ENCODE results near the gene PGC.

The PGC gene

GRCh38 chr6:41714556-41715273, 32.5 kb downstream of the PGC start:
- DNase-seq (ENCODE audit: low read depth in 2 of 2), result no peak

GRCh38 chr6:41713650-41714291, 33.4 kb downstream of the PGC start:
- no peak for DNase-seq (ENCODE audit: low read depth in 2 of 2)

- no peak for DNase-seq (ENCODE audit: low read depth in 2 of 2)
Observed at GRCh38 chr6:41713159-41713649, 34.0 kb downstream of the PGC start.

- no peak for DNase-seq (ENCODE audit: low read depth in 2 of 2)
Observed at GRCh38 chr6:41712651-41713103, 34.5 kb downstream of the PGC start.

- DNase-seq (ENCODE audit: low read depth in 2 of 2), result no peak
Observed at GRCh38 chr6:41711323-41712038, 35.7 kb downstream of the PGC start.

- no peak for DNase-seq (ENCODE audit: low read depth in 2 of 2)
Observed at GRCh38 chr6:41709375-41709774, 37.8 kb downstream of the PGC start.

- no peak for DNase-seq (ENCODE audit: low read depth in 2 of 2)
Observed at GRCh38 chr6:41708856-41709255, 38.3 kb downstream of the PGC start.

GRCh38 chr6:41707565-41708200, 39.5 kb downstream of the PGC start:
- DNase-seq (ENCODE audit: low read depth in 2 of 2), result no peak

- DNase-seq (ENCODE audit: low read depth in 2 of 2), result no peak
Observed at GRCh38 chr6:41706876-41707564, 40.2 kb downstream of the PGC start.

GRCh38 chr6:41705996-41706835, 41.0 kb downstream of the PGC start:
- DNase-seq (ENCODE audit: low read depth in 2 of 2), result peak; percentile 64 to 67

- no peak for DNase-seq (ENCODE audit: low read depth in 2 of 2)
Observed at GRCh38 chr6:41705311-41705995, 41.7 kb downstream of the PGC start.

- no peak for DNase-seq (ENCODE audit: low read depth in 2 of 2)
Observed at GRCh38 chr6:41704656-41705310, 42.4 kb downstream of the PGC start.

- no peak for DNase-seq (ENCODE audit: low read depth in 2 of 2)
Observed at GRCh38 chr6:41704028-41704427, 43.2 kb downstream of the PGC start.

GRCh38 chr6:41702771-41703494, 44.3 kb downstream of the PGC start:
- no peak for DNase-seq (ENCODE audit: low read depth in 2 of 2)

- no peak for DNase-seq (ENCODE audit: low read depth in 2 of 2)
Observed at GRCh38 chr6:41702089-41702745, 45.0 kb downstream of the PGC start.

- no peak for DNase-seq (ENCODE audit: low read depth in 2 of 2)
Observed at GRCh38 chr6:41700463-41701347, 46.5 kb downstream of the PGC start.

- DNase-seq (ENCODE audit: low read depth in 2 of 2), result no peak
Observed at GRCh38 chr6:41699063-41699462, 48.1 kb downstream of the PGC start.
